GM12892 (cell line): Measurements from ENCODE around the gene DAB2IP.

ENCODE experiments used
- DNase-seq: peaks from one replicate; pipeline ENCODE4 v3.0.0; 2011; ENCODE audit not compliant: insufficient read length
- FAIRE-seq: peaks from 2 replicates; lab custom pipeline; 2011; peaks lifted over from hg19 to GRCh38; lab: Jason Lieb, UNC
- POLR2A ChIP-seq: IDR thresholded peaks from 2 replicates; pipeline ENCODE4 v1.6.1; 2011; ENCODE audit warnings: low read depth, low read length, control low read depth
- POLR2AphosphoS5 ChIP-seq: IDR thresholded peaks from 2 replicates; pipeline ENCODE4 v1.6.1; 2011; ENCODE audit warnings: low read depth, low read length, control low read depth
- TAF1 ChIP-seq: IDR thresholded peaks from 2 replicates; pipeline ENCODE4 v1.6.1; 2011; ENCODE audit warnings: low read depth, mild to moderate bottlenecking, control low read depth, low read length, borderline replicate concordance

The DAB2IP gene

GRCh38 chr9:121703014-121703734 lies 51.7 kb downstream of the DAB2IP start:
- no peak for DNase-seq
- no peak for FAIRE-seq
- TF ChIP-seq POLR2AphosphoS5 (no peak), TAF1 (no peak), POLR2A (no peak)

GRCh38 chr9:121704281-121704680 lies 52.8 kb downstream of the DAB2IP start:
- TF ChIP-seq POLR2A: no peak
- FAIRE-seq: no peak
- DNase-seq: no peak

DNA sequence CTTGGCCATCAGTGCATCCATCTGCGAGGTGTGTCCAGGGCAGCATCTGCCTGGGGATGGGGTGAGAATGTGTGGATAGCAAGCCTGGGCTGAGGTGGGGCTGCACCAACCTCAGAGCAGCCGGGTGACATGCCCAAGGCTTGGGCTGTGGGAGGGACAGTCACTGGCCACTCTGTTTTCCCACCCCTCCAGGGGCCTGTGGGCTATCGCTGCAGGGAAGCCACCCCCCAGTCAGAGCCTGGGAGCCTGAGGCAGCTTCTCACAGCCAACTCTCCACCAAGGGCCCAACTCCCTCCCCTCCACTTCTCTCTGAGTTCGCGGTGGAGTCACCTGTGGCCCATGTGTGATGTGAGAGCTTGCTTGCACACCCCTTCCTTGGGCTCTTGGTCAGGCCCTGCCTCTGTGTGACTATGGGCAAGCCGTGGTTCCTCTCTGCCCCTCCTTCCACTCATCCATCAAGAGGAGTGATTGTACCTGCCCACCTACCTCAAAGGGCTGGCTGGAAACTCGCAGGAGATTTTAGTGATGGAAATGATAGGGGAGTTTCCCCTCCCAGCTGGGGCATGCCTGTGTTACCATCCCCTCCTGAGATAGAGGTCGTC lies 54.8 kb downstream of the DAB2IP start:
- FAIRE-seq: no peak
- DNase-seq: no peak
- no peak for TF ChIP-seq POLR2A
- no peak for TF ChIP-seq POLR2AphosphoS5
- no peak for TF ChIP-seq TAF1

GRCh38 chr9:121707477-121708424 lies 56.3 kb downstream of the DAB2IP start:
- DNase-seq (peak; percentile 65), FAIRE-seq (peak; percentile 97)
- TF ChIP-seq TAF1: no peak
- peak; percentile 56; the same call in 1 of the 2 replicates for TF ChIP-seq POLR2A

GRCh38 chr9:121708768-121709488 lies 57.5 kb downstream of the DAB2IP start:
- DNase-seq (no peak), FAIRE-seq (no peak)
- no peak for TF ChIP-seq TAF1
- TF ChIP-seq POLR2AphosphoS5: no peak
- TF ChIP-seq POLR2A: no peak

- no peak for TF ChIP-seq TAF1
- no peak for TF ChIP-seq POLR2AphosphoS5
- TF ChIP-seq POLR2A: no peak
- DNase-seq (no peak), FAIRE-seq (no peak)
Measured at GRCh38 chr9:121709798-121710197, 58.4 kb downstream of the DAB2IP start.

- no peak for DNase-seq
- no peak for TF ChIP-seq TAF1
- no peak for TF ChIP-seq POLR2AphosphoS5
- no peak for TF ChIP-seq POLR2A
- FAIRE-seq: no peak
Measured at GRCh38 chr9:121711281-121711680, 59.8 kb downstream of the DAB2IP start.

- TF ChIP-seq POLR2A (no peak), TAF1 (no peak), POLR2AphosphoS5 (no peak)
- FAIRE-seq: no peak
- no peak for DNase-seq
Measured at GRCh38 chr9:121711797-121712196, 60.4 kb downstream of the DAB2IP start.

- TF ChIP-seq POLR2A: no peak
- no peak for TF ChIP-seq TAF1
- TF ChIP-seq POLR2AphosphoS5: no peak
- FAIRE-seq (no peak), DNase-seq (no peak)
Measured at GRCh38 chr9:121713400-121714070, 62.1 kb downstream of the DAB2IP start.

- FAIRE-seq: no peak
- DNase-seq: no peak
- no peak for TF ChIP-seq TAF1
- TF ChIP-seq POLR2AphosphoS5: no peak
- no peak for TF ChIP-seq POLR2A
Measured at GRCh38 chr9:121714075-121714705, 62.8 kb downstream of the DAB2IP start.
